Aorta (tissue), 5 donors: ENCODE data around the gene SLC25A33. TPM values are rescaled to one million over a fixed set of nuclear protein-coding genes. Genes with fewer than 3 reads are reported as not detected.
"Not testable (repeated sequence)": the region's sequence is repeated elsewhere in the genome, so short reads cannot be mapped to it uniquely, and the experiment has no call there.

Source experiments
- ATAC-seq: fragments of 200-7000 bp; cut with Tn5 transposase; one replicate; pipeline ENCODE4 v1.9.1; 2022; ENCODE audit warnings: moderate library complexity; ENCODE audit not compliant: low FRiP score
- DNase-seq, 2 donors: peaks; one replicate each; pipeline ENCODE4 v3.0.0-alpha.2; 2020
- H3K27ac ChIP-seq, 2 donors: one replicate each; pipeline ENCODE4 v1.5.1; 2013; ENCODE audit warnings: low read length in 2 of 2, mild to moderate bottlenecking in 2 of 2, moderate library complexity in 2 of 2, control low read depth in 1 of 2, inconsistent platforms in 1 of 2, low read depth in 1 of 2
- H3K27me3 ChIP-seq, 2 donors: one replicate each; pipeline ENCODE4 v1.6.1; 2013; ENCODE audit warnings: control low read depth in 1 of 2, low read length in 1 of 2, mild to moderate bottlenecking in 1 of 2, moderate library complexity in 1 of 2; ENCODE audit not compliant: insufficient read depth in 2 of 2, control insufficient read depth in 1 of 2
- H3K36me3 ChIP-seq, 2 donors: one replicate each; pipeline ENCODE4 v1.6.1; 2013; ENCODE audit warnings: control low read depth in 1 of 2, low read length in 1 of 2, mild to moderate bottlenecking in 1 of 2; ENCODE audit not compliant: insufficient read depth in 2 of 2, control insufficient read depth in 1 of 2
- H3K4me1 ChIP-seq, 2 donors: one replicate each; pipeline ENCODE4 v1.6.1; 2013; ENCODE audit warnings: low read length in 2 of 2, control low read depth in 1 of 2, mild to moderate bottlenecking in 1 of 2, moderate library complexity in 1 of 2; ENCODE audit not compliant: insufficient read depth in 2 of 2, control insufficient read depth in 1 of 2
- H3K4me3 ChIP-seq, 2 donors: one replicate each; pipeline ENCODE4 v1.5.1; 2013; ENCODE audit warnings: low read length in 2 of 2, control low read depth in 1 of 2, mild to moderate bottlenecking in 1 of 2
- H3K9me3 ChIP-seq: one replicate; pipeline ENCODE4 v1.6.1; 2013; ENCODE audit warnings: mild to moderate bottlenecking, low read length; ENCODE audit not compliant: control insufficient read depth
- WGBS, 2 donors: extraction: QIAGEN DNeasy Blood & Tissue Kit; methylation state at CpG; one replicate each; pipeline ENCODE4 v1.1.7; 2013; 5-methylcytosine and 5-hydroxymethylcytosine counted together
- intact Hi-C, 2 donors: fragments of 100-400 bp; cut with DNase I; formaldehyde crosslinking; loops; one replicate each; pipeline versions ENCODE4 v1.14.2 to v1.15.0; 2022
- polyA plus RNA-seq, 2 donors: library from polyadenylated mRNA; stranded (reverse); fragments of 200-250 nt; gene quantifications; one replicate each; pipeline ENCODE4 v1.2.3, GENCODE V29; 2013
- total RNA-seq, 2 donors: library from RNA; stranded (reverse); fragmentation: NEBNext Ultra II Directional; extraction: Animal tissue kit (Norgen Biotek cat#: 25700); gene quantifications; one replicate each; pipeline ENCODE4 v1.2.1, GENCODE V29; 2021
- donor health status: healthy with polysubstance abuse.
- donor health status: Bipolar disorder and iron deficiency.
- donor health status: DM: no; HTN: no; CAD: no.
- donor health status: DM: no; HTN: no; CAD: no.
- donor health status: DM: yes; HTN: yes; CAD: no.

Gene SLC25A33
- total and polyA plus RNA-seq, 4 donors = 1.5 to 3.0 (median 2.1) TPM

- Histone ChIP-seq H3K27ac (no peak overlapping the region), H3K27me3 (no peaks in the 10 kb centered on the region), H3K4me1 (no peaks in the 10 kb centered on the region), H3K4me3 (no peak overlapping the region), H3K9me3 (no peaks in the 10 kb centered on the region), H3K36me3 (peaks cover 0 to under 1% of the 10 kb centered on the region in 2 donors)
- no peak for ATAC-seq
- intact Hi-C loops = no loop called here
- 94% methylated on average over 4 of the region's 4 CpGs for WGBS, 2 donors
- DNase-seq = peak in 1 of 2 donors; percentile 16
These were observed 14.5 kb downstream of the SLC25A33 start for GRCh38 chr1:9553736-9554144.

GRCh38 chr1:9555942-9556341 is 16.7 kb downstream of the SLC25A33 start:
- Histone ChIP-seq H3K9me3 (no peaks in the 10 kb centered on the region), H3K27me3 (no peaks in the 10 kb centered on the region), H3K27ac (no peak overlapping the region), H3K36me3 (peaks cover 0 to 2% of the 10 kb centered on the region in 2 donors), H3K4me1 (no peaks in the 10 kb centered on the region), H3K4me3 (no peak overlapping the region)
- WGBS, 2 donors = 86 to 96% methylated on average over 4 of the region's 4 CpGs
- peak in 1 of 2 donors; percentile 24 for DNase-seq
- intact Hi-C loops = no loop called here
- no peak for ATAC-seq

- Histone ChIP-seq H3K9me3 (no peaks in the 10 kb centered on the region), H3K4me1 (no peaks in the 10 kb centered on the region), H3K27ac (no peak overlapping the region), H3K4me3 (no peak overlapping the region), H3K36me3 (peaks cover 0 to 2% of the 10 kb centered on the region in 2 donors), H3K27me3 (no peaks in the 10 kb centered on the region)
- 92 to 94% methylated on average over 5 of the region's 5 CpGs for WGBS, 2 donors
- intact Hi-C loops = no loop called here
- DNase-seq (peak in 1 of 2 donors; percentile 2), ATAC-seq (no peak)
These were observed 18.4 kb downstream of the SLC25A33 start for GRCh38 chr1:9557624-9558023.

- intact Hi-C loops = no loop called here
- peak in 1 of 2 donors; percentile 23 for DNase-seq
These were observed 19.1 kb downstream of the SLC25A33 start for GRCh38 chr1:9558271-9558945.

GRCh38 chr1:9558946-9559545 is 19.8 kb downstream of the SLC25A33 start:
- ATAC-seq = no peak
- Histone ChIP-seq H3K36me3 (peaks cover 0 to 2% of the 10 kb centered on the region in 2 donors), H3K27ac (no peak overlapping the region), H3K9me3 (no peaks in the 10 kb centered on the region), H3K4me3 (no peak overlapping the region), H3K4me1 (no peaks in the 10 kb centered on the region), H3K27me3 (no peaks in the 10 kb centered on the region)
- WGBS, 2 donors = 74 to 80% methylated on average over 11 of the region's 11 CpGs
- peak in 1 of 2 donors; percentile 43 for DNase-seq
- intact Hi-C loops = no loop called here

More at GRCh38 chr1:9558271-9558945, 19.1 kb downstream of the SLC25A33 start:
- Histone ChIP-seq H3K4me1 (no peaks in the 10 kb centered on the region), H3K36me3 (peaks cover 0 to 2% of the 10 kb centered on the region in 2 donors), H3K27ac (no peak overlapping the region), H3K4me3 (no peak overlapping the region), H3K27me3 (no peaks in the 10 kb centered on the region), H3K9me3 (no peaks in the 10 kb centered on the region)
- WGBS, 2 donors = 63 to 76% methylated on average over 6 of the region's 6 CpGs
- no peak for ATAC-seq

- DNase-seq (peak in 1 of 2 donors; percentile 2), ATAC-seq (no peak)
- no peaks in the 10 kb centered on the region for H3K4me1 ChIP-seq
- no peaks in the 10 kb centered on the region for H3K9me3 ChIP-seq
- intact Hi-C loops = no loop called here
- 87 to 89% methylated on average over 5 of the region's 5 CpGs for WGBS, 2 donors
- no peak overlapping the region for H3K27ac ChIP-seq
- H3K27me3 ChIP-seq = no peaks in the 10 kb centered on the region
- no peak overlapping the region for H3K4me3 ChIP-seq
- H3K36me3 ChIP-seq = peaks cover 0 to 2% of the 10 kb centered on the region in 2 donors
These were observed 20.4 kb downstream of the SLC25A33 start for GRCh38 chr1:9559673-9560072.

- not testable (repeated sequence) for H3K4me3 ChIP-seq
These were observed 20.8 kb downstream of the SLC25A33 start for GRCh38 chr1:9560090-9560489.

GRCh38 chr1:9561429-9561828 is 22.2 kb downstream of the SLC25A33 start:
- DNase-seq (no peak), ATAC-seq (peak; percentile 64)
- no peak overlapping the region for H3K4me3 ChIP-seq
- H3K36me3 ChIP-seq = peaks cover 0 to 2% of the 10 kb centered on the region in 2 donors
- H3K9me3 ChIP-seq = no peaks in the 10 kb centered on the region
- H3K4me1 ChIP-seq = no peaks in the 10 kb centered on the region
- H3K27me3 ChIP-seq = no peaks in the 10 kb centered on the region
- intact Hi-C loops = no loop called here
- WGBS, 2 donors = 16 to 38% methylated on average over 3 of the region's 3 CpGs
- H3K27ac ChIP-seq = no peak overlapping the region

More at GRCh38 chr1:9560090-9560489, 20.8 kb downstream of the SLC25A33 start:
- DNase-seq, H3K36me3 ChIP-seq, H3K4me1 ChIP-seq, H3K27me3 ChIP-seq, H3K9me3 ChIP-seq, intact Hi-C loops, H3K27ac ChIP-seq, ATAC-seq: not testable (repeated sequence)
- WGBS, 2 donors = 93 to 94% methylated on average over 17 of the region's 17 CpGs

GRCh38 chr1:9569267-9569666 is 30.0 kb downstream of the SLC25A33 start:
- H3K27ac ChIP-seq = no peak overlapping the region
- WGBS, 2 donors = 88 to 92% methylated on average over 1 of the region's 1 CpG

More at GRCh38 chr1:9569267-9569666, 30.0 kb downstream of the SLC25A33 start:
- H3K4me1 ChIP-seq = no peaks in the 10 kb centered on the region
- H3K27me3 ChIP-seq = no peaks in the 10 kb centered on the region
- DNase-seq = no peak
- no peak for ATAC-seq
- H3K36me3 ChIP-seq = no peaks in the 10 kb centered on the region
- no peaks in the 10 kb centered on the region for H3K9me3 ChIP-seq
- intact Hi-C loops = no loop called here
- no peak overlapping the region for H3K4me3 ChIP-seq
